H1 (cell line): ENCODE measurements around the gene SLC12A5. TPM values are rescaled to one million over a fixed set of nuclear protein-coding genes. Genes with fewer than 3 reads are reported as not detected.

Source experiments
- CTCF ChIA-PET: fragments of 300-600 bp; sonication (Branson Sonifier 250); formaldehyde crosslinking; loops from one replicate; lab custom pipeline; 2021; ENCODE audit not compliant: partially characterized antibody; lab: Charles Lee
- POLR2A ChIA-PET: fragments of 300-600 bp; sonication (Branson Sonifier 250); formaldehyde crosslinking; loops from one replicate; lab custom pipeline; 2021; ENCODE audit warnings: inconsistent platforms; ENCODE audit not compliant: partially characterized antibody; lab: Charles Lee
- DNase-seq, 2 experiments: peaks; one replicate each; pipeline versions ENCODE4 v3.0.0 to v3.0.0-alpha.2; 2010 to 2022; ENCODE audit warnings: low spot score in 2 of 2, low read depth in 1 of 2, mixed read lengths in 1 of 2
- FAIRE-seq: peaks from 2 replicates; lab custom pipeline; 2011; peaks lifted over from hg19 to GRCh38; lab: Jason Lieb, UNC
- H2AFZ ChIP-seq: 2 replicates; pipeline ENCODE4 v1.8.1; 2012; ENCODE audit warnings: low read length, inconsistent platforms
- H2AK5ac ChIP-seq: 2 replicates; pipeline ENCODE4 v1.6.1; 2013; ENCODE audit warnings: low read depth, low read length
- H2BK120ac ChIP-seq: replicated peaks from 2 replicates; pipeline ENCODE3; 2013; ENCODE audit warnings: low read depth, low read length, inconsistent platforms
- H2BK12ac ChIP-seq: 2 replicates; pipeline ENCODE4 v1.6.1; 2013; ENCODE audit warnings: low read depth, low read length
- H2BK15ac ChIP-seq: 2 replicates; pipeline ENCODE4 v1.6.1; 2013; ENCODE audit warnings: low read length
- H2BK20ac ChIP-seq: 2 replicates; pipeline ENCODE4 v1.6.1; 2013; ENCODE audit warnings: low read length
- H2BK5ac ChIP-seq: 2 replicates; pipeline ENCODE4 v1.6.1; 2013; ENCODE audit warnings: low read depth, low read length
- H3K14ac ChIP-seq: 2 replicates; pipeline ENCODE4 v1.6.1; 2013; ENCODE audit warnings: inconsistent platforms; ENCODE audit not compliant: insufficient read length
- H3K18ac ChIP-seq: 2 replicates; pipeline ENCODE4 v1.6.1; 2013; ENCODE audit warnings: low read length; ENCODE audit errors: extremely low read depth
- H3K23ac ChIP-seq: 2 replicates; pipeline ENCODE4 v1.6.1; 2013; ENCODE audit warnings: inconsistent platforms; ENCODE audit not compliant: insufficient read length
- H3K23me2 ChIP-seq: 2 replicates; pipeline ENCODE4 v1.6.1; 2013; ENCODE audit warnings: low read depth, low read length
- H3K27ac ChIP-seq: 2 replicates; pipeline ENCODE4 v1.6.1; 2011; ENCODE audit warnings: low read depth, low read length, inconsistent platforms
- H3K27me3 ChIP-seq, 4 experiments: replicated peaks in 1 of 4; 1 replicate in 1 of 4; 2 replicates in 3 of 4; pipeline versions ENCODE4 v1.6.1 to v1.8.1; 2011 to 2013; ENCODE audit warnings: low read length in 3 of 4, mild to moderate bottlenecking in 3 of 4, inconsistent platforms in 2 of 4, mixed read lengths in 2 of 4, moderate library complexity in 1 of 4; ENCODE audit not compliant: control insufficient read depth in 3 of 4, insufficient read depth in 3 of 4; ENCODE audit errors: extremely low read depth in 1 of 4
- H3K36me3 ChIP-seq, 4 experiments: 2 replicates each; pipeline versions ENCODE4 v1.6.1 to v1.8.1; 2011 to 2013; ENCODE audit warnings: mild to moderate bottlenecking in 4 of 4, low read length in 3 of 4, moderate library complexity in 2 of 4, control low read depth in 1 of 4, inconsistent platforms in 1 of 4; ENCODE audit not compliant: insufficient read depth in 4 of 4, control insufficient read depth in 2 of 4
- H3K4ac ChIP-seq: replicated peaks from 2 replicates; pipeline ENCODE3; 2013; ENCODE audit warnings: low read length, low read depth, mixed read lengths, inconsistent platforms; ENCODE audit not compliant: insufficient read length
- H3K4me1 ChIP-seq, 4 experiments: replicated peaks in 1 of 4; 1 replicate in 1 of 4; 2 replicates in 3 of 4; pipeline versions ENCODE4 v1.6.1 to v1.8.1; 2011 to 2013; ENCODE audit warnings: low read length in 3 of 4, inconsistent platforms in 2 of 4, mixed read lengths in 1 of 4; ENCODE audit not compliant: insufficient read depth in 4 of 4, control insufficient read depth in 3 of 4
- H3K4me2 ChIP-seq, 2 experiments: 2 replicates each; pipeline versions ENCODE4 v1.6.1 to v1.8.1; 2011 to 2013; ENCODE audit warnings: low read depth in 2 of 2, low read length in 2 of 2, control low read depth in 1 of 2, inconsistent platforms in 1 of 2, mild to moderate bottlenecking in 1 of 2; ENCODE audit not compliant: insufficient read depth in 1 of 2
- H3K4me3 ChIP-seq, 4 experiments: fragments of 200-600, 300-600 bp in 1 of 4; sonication (generic), shearing (Covaris generic), sonication (Bioruptor Twin) in 1 of 4; 2 replicates each; pipeline versions ENCODE4 v1.5.1 to v1.8.1; 2011 to 2016; ENCODE audit warnings: low read length in 4 of 4, low read depth in 3 of 4, control low read depth in 2 of 4, inconsistent platforms in 2 of 4, mild to moderate bottlenecking in 2 of 4, mixed read lengths in 1 of 4, moderate library complexity in 1 of 4; ENCODE audit not compliant: insufficient read depth in 2 of 4; ENCODE audit errors: extremely low read depth in 1 of 4
- H3K56ac ChIP-seq: replicated peaks from 2 replicates; pipeline ENCODE3; 2013; ENCODE audit warnings: low read depth, mild to moderate bottlenecking, mixed read lengths, low read length, inconsistent platforms; ENCODE audit not compliant: insufficient read length
- H3K79me1 ChIP-seq: 2 replicates; pipeline ENCODE4 v1.6.1; 2013; ENCODE audit warnings: low read depth, low read length, control low read depth
- H3K79me2 ChIP-seq, 2 experiments: 2 replicates each; pipeline versions ENCODE4 v1.6.1 to v1.8.1; 2012 to 2013; ENCODE audit warnings: low read length in 2 of 2, mild to moderate bottlenecking in 2 of 2, inconsistent platforms in 1 of 2; ENCODE audit not compliant: insufficient read depth in 2 of 2, control insufficient read depth in 1 of 2
- H3K9ac ChIP-seq, 4 experiments: replicated peaks in 1 of 4; 1 replicate in 1 of 4; 2 replicates in 3 of 4; pipeline versions ENCODE4 v1.6.1 to v1.8.1; 2011 to 2013; ENCODE audit warnings: low read depth in 3 of 4, low read length in 3 of 4, control low read depth in 2 of 4, mild to moderate bottlenecking in 2 of 4, moderate library complexity in 2 of 4, inconsistent platforms in 1 of 4; ENCODE audit errors: extremely low read depth in 1 of 4
- H3K9me3 ChIP-seq, 2 experiments: 2 replicates each; pipeline versions ENCODE4 v1.6.1 to v1.8.1; 2012 to 2013; ENCODE audit warnings: mild to moderate bottlenecking in 2 of 2, moderate library complexity in 2 of 2, control low read depth in 1 of 2, inconsistent platforms in 1 of 2, low read depth in 1 of 2, low read length in 1 of 2, mixed read lengths in 1 of 2; ENCODE audit not compliant: insufficient read depth in 2 of 2
- H4K20me1 ChIP-seq, 2 experiments: replicated peaks in 1 of 2; 2 replicates each; pipeline versions ENCODE3 to v1.8.1; 2011 to 2013; ENCODE audit warnings: inconsistent platforms in 2 of 2, low read length in 2 of 2, mild to moderate bottlenecking in 1 of 2; ENCODE audit not compliant: insufficient read depth in 2 of 2, control insufficient read depth in 1 of 2
- H4K5ac ChIP-seq: 2 replicates; pipeline ENCODE4 v1.6.1; 2013; ENCODE audit warnings: low read length, low read depth, mixed read lengths, inconsistent platforms; ENCODE audit not compliant: insufficient read length
- H4K8ac ChIP-seq: 2 replicates; pipeline ENCODE4 v1.8.0; 2013; ENCODE audit warnings: mild to moderate bottlenecking, moderate library complexity, low read length, inconsistent platforms; ENCODE audit not compliant: insufficient read depth; ENCODE audit errors: extremely low read depth
- H4K91ac ChIP-seq: replicated peaks from 2 replicates; pipeline ENCODE3; 2013; ENCODE audit warnings: low read length, mixed read lengths, inconsistent platforms; ENCODE audit not compliant: insufficient read length
- ATF3 ChIP-seq: IDR thresholded peaks from 2 replicates; pipeline ENCODE4 v1.6.1; 2011; ENCODE audit warnings: low read depth, mild to moderate bottlenecking, low read length; ENCODE audit not compliant: insufficient read depth
- BCL11A ChIP-seq, 2 experiments: IDR thresholded peaks; one replicate each; pipeline ENCODE4 v1.6.1; 2011; ENCODE audit warnings: low read depth in 2 of 2, low read length in 2 of 2, mild to moderate bottlenecking in 2 of 2
- CEBPB ChIP-seq: IDR thresholded peaks from 2 replicates; pipeline ENCODE4 v1.6.1; 2012; ENCODE audit warnings: low read depth, low read length
- E2F6 ChIP-seq: IDR thresholded peaks from 2 replicates; pipeline ENCODE4 v1.6.1; 2012; ENCODE audit warnings: inconsistent platforms
- EGR1 ChIP-seq: IDR thresholded peaks from 2 replicates; pipeline ENCODE4 v1.6.1; 2011; ENCODE audit warnings: low read depth, low read length, borderline replicate concordance
- JUND ChIP-seq: IDR thresholded peaks from 2 replicates; pipeline ENCODE4 v1.6.1; 2011; ENCODE audit warnings: mild to moderate bottlenecking, improper control_type of control experiment, low read length
- KDM1A ChIP-seq: fragments of 200-600, 300-600 bp; sonication (generic); IDR thresholded peaks from 2 replicates; pipeline ENCODE4 v1.7.1; 2016; ENCODE audit warnings: mild to moderate bottlenecking, low read length, borderline replicate concordance
- TCF12 ChIP-seq: IDR thresholded peaks from 2 replicates; pipeline ENCODE4 v1.6.1; 2011; ENCODE audit warnings: low read depth, mild to moderate bottlenecking, low read length
- WGBS, 2 experiments: shearing (Covaris generic) in 1 of 2; methylation state at CpG; one replicate each; pipeline versions ENCODE4 v1.1.6 to v1.1.7; 2013 to 2015; ENCODE audit warnings: low lambda C conversion rate in 2 of 2, mixed read lengths in 2 of 2, inconsistent platforms in 1 of 2, low coverage in 1 of 2, missing lambda C conversion rate in 1 of 2; ENCODE audit not compliant: insufficient replicate concordance in 2 of 2, insufficient coverage in 1 of 2, insufficient read length in 1 of 2; ENCODE audit errors: extremely low coverage in 1 of 2, missing lambda C conversion rate in 1 of 2; 5-methylcytosine and 5-hydroxymethylcytosine counted together
- polyA plus RNA-seq, 7 experiments: library from polyadenylated mRNA; depleted of rRNA in 3 of 7; stranded (reverse) in 5 of 7; unstranded in 2 of 7; fragments of >200 nt in 5 of 7; fragments of 200-250 nt in 2 of 7; gene quantifications; 1 replicate in 5 of 7; 2 replicates in 1 of 7; 4 replicates in 1 of 7; pipeline versions ENCODE4 v1.2.1 to v1.2.3, GENCODE V29; 2011 to 2013; ENCODE audit warnings: missing spikeins in 2 of 7, mixed read lengths in 2 of 7
- total RNA-seq: library from RNA; stranded (reverse); fragmentation: NEBNext Ultra II Directional; extraction: Animal tissue kit (Norgen Biotek cat#: 25700); gene quantifications from 2 replicates; pipeline ENCODE4 v1.2.1, GENCODE V29; 2021

SLC12A5 gene
- total and polyA plus RNA-seq, 2 of the 8 experiments (the other 6 are each of a cell fraction or from before 2014, with no cell fraction given): 1.9 to 7.3 TPM

GRCh38 chr20:46020555-46020954, 8.5 kb upstream of the SLC12A5 start:
- WGBS, 2 experiments: 97% methylated on average over 4 of the region's 4 CpGs; no CpG with 5 or more reads in 1 of the 2 experiments
- H3K14ac ChIP-seq: no peak overlapping the region
- TF ChIP-seq KDM1A (no peak), TCF12 (no peak), CEBPB (no peak), E2F6 (no peak), ATF3 (no peak), JUND (no peak), BCL11A (IDR thresholded peaks at IDR 0.05; ENCODE audit: low read depth in 2 of 2, low read length in 2 of 2) (no peak), EGR1 (no peak)
- H3K23ac ChIP-seq: no peak overlapping the region
- H3K56ac ChIP-seq: no peak overlapping the region
- no peak overlapping the region for H2AFZ ChIP-seq
- H4K20me1 ChIP-seq: peaks cover 0 to 15% of the 10 kb centered on the region in 2 experiments
- H2BK5ac ChIP-seq: no peak overlapping the region
- ChIA-PET CTCF (interaction anchor here (1.1 to 1.3 kb wide), 4 partner anchors 9 to 71 kb away, joined by 4 to 5 read pairs (median 5); no protein-coding TSS in a partner anchor), POLR2A (no interaction called here)
- H2BK20ac ChIP-seq: no peak overlapping the region
- H3K4me3 ChIP-seq: peak overlapping the region in 1 of 4 experiments; percentile 80; a peak in 1 of 8 replicates
- H3K4ac ChIP-seq: no peak overlapping the region
- peaks cover 8% of the 10 kb centered on the region for H3K23me2 ChIP-seq
- no peaks in the 10 kb centered on the region for H3K9me3 ChIP-seq
- H4K91ac ChIP-seq: no peak overlapping the region
- H3K9ac ChIP-seq: no peak overlapping the region
- no peaks in the 10 kb centered on the region for H3K36me3 ChIP-seq
- H3K27me3 ChIP-seq: peaks cover 2 to 26% (median 7%) of the 10 kb centered on the region in 4 experiments; a peak in 6 of 7 replicates
- H3K4me1 ChIP-seq: no peaks in the 10 kb centered on the region; a peak in 2 of 7 replicates
- no peak for FAIRE-seq
- H2BK120ac ChIP-seq: no peak overlapping the region
- no peak overlapping the region for H4K5ac ChIP-seq
- H3K79me2 ChIP-seq: no peaks in the 10 kb centered on the region
- no peaks in the 10 kb centered on the region for H3K79me1 ChIP-seq
- peak overlapping the region in 1 of 2 experiments; percentile 72; a peak in 1 of 4 replicates for H3K4me2 ChIP-seq
- H4K8ac ChIP-seq: no peak overlapping the region
- H2BK15ac ChIP-seq: no peak overlapping the region
- H3K27ac ChIP-seq: no peak overlapping the region
- no peak overlapping the region for H2AK5ac ChIP-seq
- no peak overlapping the region for H2BK12ac ChIP-seq
- H3K18ac ChIP-seq: no peak overlapping the region
- no peak for DNase-seq
